B cell (primary cell): ENCODE measurements around the gene ADGRV1. TPM values are rescaled to one million over a fixed set of nuclear protein-coding genes. Genes with fewer than 3 reads are reported as not detected.

Source experiments
- ATAC-seq: fragments of 200-7000 bp; cut with Tn5 transposase; one replicate; pipeline ENCODE4 v1.10.0; 2021; ENCODE audit warnings: low read depth, mild to moderate bottlenecking, moderate number of reproducible peaks, moderate library complexity
- CTCF ChIA-PET: fragments of 350-600 bp; sonication (Branson Sonifier 250); formaldehyde crosslinking; loops from one replicate; lab custom pipeline; 2021; ENCODE audit warnings: antibody characterized with exemption, inconsistent platforms; lab: Charles Lee
- POLR2A ChIA-PET: fragments of 350-600 bp; sonication (Branson Sonifier 250); formaldehyde crosslinking; loops from one replicate; lab custom pipeline; 2021; ENCODE audit warnings: antibody characterized with exemption; lab: Charles Lee
- DNase-seq: peaks from one replicate; pipeline ENCODE4 v3.0.0; 2013
- H2AFZ ChIP-seq: 2 replicates; pipeline ENCODE4 v1.6.1; 2012; ENCODE audit warnings: mild to moderate bottlenecking, low read depth, low read length; ENCODE audit not compliant: insufficient read depth, poor library complexity, severe bottlenecking
- H3K27ac ChIP-seq, 2 donors: 1 replicate in 1 of 2; 2 replicates in 1 of 2; pipeline ENCODE4 v1.5.1; 2012 to 2013; ENCODE audit warnings: low read length in 2 of 2, mild to moderate bottlenecking in 2 of 2, moderate library complexity in 1 of 2
- H3K27me3 ChIP-seq, 4 experiments: fragments of 200-600 bp in 1 of 4; sonication (generic) in 1 of 4; replicated peaks in 1 of 4; 1 replicate in 2 of 4; 2 replicates in 2 of 4; pipeline versions ENCODE4 v1.6.1 to v1.7.0; 2013 to 2016; ENCODE audit warnings: low read length in 3 of 4, mild to moderate bottlenecking in 2 of 4, mixed read lengths in 1 of 4, moderate library complexity in 1 of 4; ENCODE audit not compliant: insufficient read depth in 4 of 4, control insufficient read depth in 3 of 4; ENCODE audit errors: control extremely low read depth in 1 of 4
- H3K36me3 ChIP-seq, 2 experiments: replicated peaks in 1 of 2; 1 replicate in 1 of 2; 2 replicates in 1 of 2; pipeline versions ENCODE4 v1.6.1 to v1.7.1; 2013; ENCODE audit warnings: low read length in 1 of 2; ENCODE audit not compliant: insufficient read depth in 2 of 2, control insufficient read depth in 1 of 2; ENCODE audit errors: control extremely low read depth in 1 of 2, extremely low read depth in 1 of 2
- H3K4me1 ChIP-seq, 2 donors: fragments of 200-600 bp in 1 of 2; sonication (generic) in 1 of 2; 1 replicate in 1 of 2; 2 replicates in 1 of 2; pipeline versions ENCODE4 v1.5.1 to v1.6.1; 2013 to 2017; ENCODE audit warnings: low read length in 2 of 2; ENCODE audit not compliant: control insufficient read depth in 2 of 2, insufficient read depth in 2 of 2
- H3K4me2 ChIP-seq: replicated peaks from 2 replicates; pipeline ENCODE3; 2012; ENCODE audit warnings: mild to moderate bottlenecking, low read depth, low read length; ENCODE audit not compliant: poor library complexity, severe bottlenecking
- H3K4me3 ChIP-seq, 5 experiments: fragments of 200-600 bp in 1 of 5; sonication (generic) in 1 of 5; 1 replicate in 3 of 5; 2 replicates in 2 of 5; pipeline versions ENCODE4 v1.5.1 to v1.7.0; 2011 to 2016; ENCODE audit warnings: low read length in 4 of 5, mild to moderate bottlenecking in 4 of 5, low read depth in 2 of 5, control low read depth in 1 of 5, moderate library complexity in 1 of 5; ENCODE audit not compliant: insufficient read depth in 1 of 5; ENCODE audit errors: control extremely low read depth in 1 of 5, extremely low read depth in 1 of 5
- H3K79me2 ChIP-seq: fragments of 200-600 bp; sonication (generic); one replicate; pipeline ENCODE4 v1.6.0; 2016; ENCODE audit warnings: low read length; ENCODE audit not compliant: control insufficient read depth, insufficient read depth
- H3K9ac ChIP-seq: fragments of 200-600 bp; sonication (generic); 2 replicates; pipeline ENCODE4 v1.6.1; 2017; ENCODE audit warnings: mild to moderate bottlenecking, low read length, moderate library complexity
- H3K9me3 ChIP-seq, 3 donors: one replicate each; pipeline versions ENCODE4 v1.6.1 to v1.7.1; 2013; ENCODE audit warnings: low read length in 2 of 3; ENCODE audit not compliant: control insufficient read depth in 2 of 3, insufficient read depth in 1 of 3; ENCODE audit errors: control extremely low read depth in 1 of 3
- H4K20me1 ChIP-seq: 2 replicates; pipeline ENCODE4 v1.6.0; 2012; ENCODE audit warnings: mild to moderate bottlenecking, low read length; ENCODE audit not compliant: insufficient read depth, control insufficient read depth, poor library complexity, severe bottlenecking
- H3K27ac Mint-ChIP-seq: one replicate; pipeline ENCODE4 v1.8.0; 2021; ENCODE audit warnings: mixed read lengths
- H3K27me3 Mint-ChIP-seq: one replicate; pipeline ENCODE4 v1.8.0; 2021; ENCODE audit warnings: mixed read lengths
- H3K4me1 Mint-ChIP-seq: one replicate; pipeline ENCODE4 v1.8.0; 2021; ENCODE audit warnings: mixed read lengths
- H3K4me3 Mint-ChIP-seq: one replicate; pipeline ENCODE4 v1.8.0; 2021; ENCODE audit warnings: mixed read lengths
- H3K9me3 Mint-ChIP-seq: one replicate; pipeline ENCODE4 v1.8.0; 2022; ENCODE audit warnings: mixed read lengths; ENCODE audit not compliant: insufficient read depth
- CTCF ChIP-seq: fragments of 200-600 bp; IDR thresholded peaks from one replicate; pipeline ENCODE4 v1.8.0; 2022; ENCODE audit warnings: antibody characterized with exemption, mild to moderate bottlenecking
- EZH2 ChIP-seq: IDR thresholded peaks from 2 replicates; pipeline ENCODE4 v1.6.1; 2012; ENCODE audit warnings: borderline replicate concordance, low read depth, mild to moderate bottlenecking, moderate library complexity, low read length; ENCODE audit not compliant: insufficient read depth, poor library complexity, severe bottlenecking
- WGBS: methylation state at CpG from one replicate; pipeline ENCODE4 v1.1.5; 2013; ENCODE audit warnings: missing lambda C conversion rate; ENCODE audit not compliant: insufficient coverage; 5-methylcytosine and 5-hydroxymethylcytosine counted together
- intact Hi-C: fragments of 100-400 bp; cut with micrococcal nuclease; formaldehyde crosslinking; loops from one replicate; pipeline ENCODE4 v1.10.0; 2022
- polyA plus RNA-seq: library from polyadenylated mRNA; depleted of rRNA; stranded (reverse); fragments of >200 nt; gene quantifications from 2 replicates; pipeline ENCODE4 v1.2.3, GENCODE V29; 2012
- total RNA-seq, 2 donors: library from RNA; stranded (reverse); fragments of 120-200 nt in 1 of 2; gene quantifications; 1 replicate in 1 of 2; 2 replicates in 1 of 2; pipeline versions ENCODE4 v1.2.3 to v1.2.4, GENCODE V29; 2013 to 2022

Gene ADGRV1
- total and polyA plus RNA-seq, 2 donors (not counting 1 experiment from before 2014, with no cell fraction given): 0.07 TPM; not detected in 1

GRCh38 chr5:91119981-91120850 is 561.6 kb downstream of the ADGRV1 start:
- Histone ChIP-seq H3K4me3 (no peak overlapping the region), H3K4me2 (no peak overlapping the region), H4K20me1 (no peaks in the 10 kb centered on the region), H3K27ac (no peak overlapping the region), H3K27me3 (no peaks in the 10 kb centered on the region), H3K36me3 (no peaks in the 10 kb centered on the region), H3K79me2 (no peaks in the 10 kb centered on the region), H3K4me1 (no peaks in the 10 kb centered on the region), H2AFZ (no peak overlapping the region), H3K9ac (no peak overlapping the region), H3K9me3 (no peaks in the 10 kb centered on the region)
- no peaks in the 10 kb centered on the region for H3K9me3 Mint-ChIP-seq
- DNase-seq: no peak
- CTCF ChIA-PET: no interaction called here
- intact Hi-C loops: no loop called here
- no peak overlapping the region for H3K4me3 Mint-ChIP-seq
- TF ChIP-seq EZH2 (no peak), CTCF (no peak)
- no peak overlapping the region for H3K27ac Mint-ChIP-seq
- no peaks in the 10 kb centered on the region for H3K27me3 Mint-ChIP-seq
- POLR2A ChIA-PET: no interaction called here
- ATAC-seq: no peak
- 98% methylated on average over 4 of the region's 6 CpGs for WGBS
- H3K4me1 Mint-ChIP-seq: no peaks in the 10 kb centered on the region

GRCh38 chr5:91121347-91121993 is 562.9 kb downstream of the ADGRV1 start:
- Histone ChIP-seq H4K20me1 (no peaks in the 10 kb centered on the region), H2AFZ (no peak overlapping the region), H3K36me3 (no peaks in the 10 kb centered on the region), H3K27ac (no peak overlapping the region), H3K9ac (no peak overlapping the region), H3K79me2 (no peaks in the 10 kb centered on the region), H3K4me1 (no peaks in the 10 kb centered on the region), H3K4me3 (no peak overlapping the region), H3K9me3 (no peaks in the 10 kb centered on the region), H3K27me3 (no peaks in the 10 kb centered on the region), H3K4me2 (no peak overlapping the region)
- TF ChIP-seq EZH2 (no peak), CTCF (no peak)
- Mint-ChIP-seq H3K27ac (no peak overlapping the region), H3K9me3 (no peaks in the 10 kb centered on the region), H3K4me3 (no peak overlapping the region), H3K27me3 (no peaks in the 10 kb centered on the region), H3K4me1 (no peaks in the 10 kb centered on the region)
- DNase-seq (no peak), ATAC-seq (no peak)
- intact Hi-C loops: no loop called here
- WGBS: 90% methylated on average over 2 of the region's 7 CpGs
- CTCF ChIA-PET: no interaction called here
- POLR2A ChIA-PET: no interaction called here
